ENCODE results near the gene CHMP4B. TPM values are rescaled to one million over a fixed set of nuclear protein-coding genes. Genes with fewer than 3 reads are reported as not detected.
"Not testable (repeated sequence)": the region's sequence is repeated elsewhere in the genome, so short reads cannot be mapped to it uniquely, and the experiment has no call there.

CHMP4B gene
- total RNA-seq, 4 donors from 2014 or later, result 77.2 to 147 (median 107) TPM

GRCh38 chr20:33791959-33792597 lies 19.1 kb upstream of the CHMP4B start:
- no peak for DNase-seq
- 65 to 84% methylated on average over 6 to 8 of the region's 13 CpGs for WGBS, 2 donors
- no peaks in the 10 kb centered on the region for H3K27me3 ChIP-seq
- peak overlapping the region in 1 of 4 donors; percentile 5 for H3K27ac ChIP-seq
- TF ChIP-seq CTCF (IDR thresholded peaks at IDR 0.05), result peak; percentile 56 to 85 (median 72)
- no peak for TF ChIP-seq POLR2A (IDR thresholded peaks at IDR 0.05)
- H3K36me3 ChIP-seq, result peaks cover 0 to 10% (median 6%) of the 10 kb centered on the region in 3 donors
- no peaks in the 10 kb centered on the region for H3K9me3 ChIP-seq
- H3K4me1 ChIP-seq, result peaks cover 20 to 93% (median 24%) of the 10 kb centered on the region in 3 donors
- intact Hi-C loops (cut with DNase I), result loop anchor here (10.0 kb wide), 1 partner anchor 273 kb away; no protein-coding TSS in a partner anchor
- no peak overlapping the region for H3K4me3 ChIP-seq

- peak overlapping the region in 3 of 4 donors; percentile 24 to 60 (median 45) for H3K27ac ChIP-seq
- H3K4me1 ChIP-seq, result peaks cover 20 to 93% (median 24%) of the 10 kb centered on the region in 3 donors
- DNase-seq, H3K4me3 ChIP-seq, H3K27me3 ChIP-seq, H3K9me3 ChIP-seq: not testable (repeated sequence)
- WGBS, 2 donors, result 62 to 66% methylated on average over 3 of the region's 3 CpGs
- H3K36me3 ChIP-seq, result peaks cover 0 to 10% (median 6%) of the 10 kb centered on the region in 3 donors
- intact Hi-C loops (cut with DNase I), result loop anchor here (10.0 kb wide), 1 partner anchor 272 kb away; no protein-coding TSS in a partner anchor
Observed at GRCh38 chr20:33792598-33792989, 18.6 kb upstream of the CHMP4B start.

- WGBS, 2 donors, result 63 to 74% methylated on average over 13 to 17 of the region's 21 CpGs
- intact Hi-C loops (cut with DNase I), result loop anchor here (10.0 kb wide), 1 partner anchor 272 kb away; no protein-coding TSS in a partner anchor
- no peak overlapping the region for H3K4me3 ChIP-seq
- H3K27me3 ChIP-seq, result no peaks in the 10 kb centered on the region
- no peaks in the 10 kb centered on the region for H3K9me3 ChIP-seq
- peaks cover 19 to 92% (median 23%) of the 10 kb centered on the region in 3 donors for H3K4me1 ChIP-seq
- TF ChIP-seq POLR2A (IDR thresholded peaks at IDR 0.05), result no peak
- TF ChIP-seq CTCF (IDR thresholded peaks at IDR 0.05), result no peak
- peaks cover 0 to 10% (median 6%) of the 10 kb centered on the region in 3 donors for H3K36me3 ChIP-seq
- peak overlapping the region in 3 of 4 donors; percentile 24 to 60 (median 45) for H3K27ac ChIP-seq
- DNase-seq, result no peak
Observed at GRCh38 chr20:33793011-33793931, 17.9 kb upstream of the CHMP4B start.

GRCh38 chr20:33796263-33796906 lies 14.8 kb upstream of the CHMP4B start:
- Histone ChIP-seq H3K9me3 (no peaks in the 10 kb centered on the region), H3K27me3 (no peaks in the 10 kb centered on the region), H3K4me1 (peaks cover 0 to 66% (median 11%) of the 10 kb centered on the region in 3 donors), H3K4me3 (no peak overlapping the region), H3K27ac (peak overlapping the region; percentile 61 to 84 (median 77)), H3K36me3 (peaks cover 0 to 2% (median 0%) of the 10 kb centered on the region in 3 donors)
- no peak for DNase-seq
- intact Hi-C loops (cut with DNase I), result loop anchor here (10.0 kb wide), 1 partner anchor 268 kb away; no protein-coding TSS in a partner anchor
- TF ChIP-seq POLR2A (IDR thresholded peaks at IDR 0.05), result no peak
- TF ChIP-seq CTCF (IDR thresholded peaks at IDR 0.05), result no peak
- 38 to 56% methylated on average over 9 of the region's 9 CpGs for WGBS, 2 donors

GRCh38 chr20:33796907-33797544 lies 14.1 kb upstream of the CHMP4B start:
- peaks cover 0 to 60% (median 11%) of the 10 kb centered on the region in 3 donors for H3K4me1 ChIP-seq
- no peaks in the 10 kb centered on the region for H3K27me3 ChIP-seq
- peak overlapping the region; percentile 61 to 84 (median 77) for H3K27ac ChIP-seq
- no peak for TF ChIP-seq CTCF (IDR thresholded peaks at IDR 0.05)
- no peak for TF ChIP-seq POLR2A (IDR thresholded peaks at IDR 0.05)
- WGBS, 2 donors, result 81 to 85% methylated on average over 5 of the region's 5 CpGs
- no peak for DNase-seq
- no peak overlapping the region for H3K4me3 ChIP-seq
- intact Hi-C loops (cut with DNase I), result loop anchor here (10.0 kb wide), 1 partner anchor 268 kb away; no protein-coding TSS in a partner anchor
- H3K36me3 ChIP-seq, result no peaks in the 10 kb centered on the region
- H3K9me3 ChIP-seq, result no peaks in the 10 kb centered on the region
